Spleen (tissue), 7 donors: ENCODE measurements around the gene DENND10.

Source experiments
- CTCF ChIP-seq, 11 experiments: fragments of 200-600 bp in 7 of 11; fragments of 450-650 bp in 4 of 11; sonication (generic) in 4 of 11; IDR thresholded peaks in 8 of 11; conservative IDR thresholded peaks in 3 of 11; 1 replicate in 7 of 11; 2 replicates in 4 of 11; pipeline versions ENCODE4 v1.4.0 to v1.8.0; 2016 to 2021; ENCODE audit warnings: antibody characterized with exemption in 11 of 11, inconsistent platforms in 4 of 11, mild to moderate bottlenecking in 1 of 11
- POLR2AphosphoS5 ChIP-seq, 3 donors: sonication (generic); formaldehyde crosslinking; IDR thresholded peaks; one replicate each; pipeline ENCODE4 v1.5.1; 2017; ENCODE audit warnings: antibody characterized with exemption in 3 of 3
- donor health status: DM: no; HTN: no; CAD: no; lungs with moderate emphysema.
- donor health status: DM: no; HTN: no; CAD: no.
- donor health status: DM: no; HTN: no; CAD: no.

GRCh38 chr10:119103241-119103902 is 541 bp upstream of the DENND10 start:
- no peak for TF ChIP-seq CTCF (IDR thresholded peaks at IDR 0.05 in 8 of 11, conservative IDR thresholded peaks at IDR 0.05 in 3 of 11)
- TF ChIP-seq POLR2AphosphoS5 (IDR thresholded peaks at IDR 0.05) = no peak
